Neural cell (in vitro differentiated cells): ENCODE data around the gene APLF. TPM values are rescaled to one million over a fixed set of nuclear protein-coding genes. Genes with fewer than 3 reads are reported as not detected.

Experiments
- H2AFZ ChIP-seq: fragments of 200-600, 300-800 bp; sonication (generic), shearing (Covaris generic); 2 replicates; pipeline ENCODE4 v1.6.0; 2014; ENCODE audit warnings: low read depth, mild to moderate bottlenecking, antibody characterized with exemption, low read length, moderate library complexity
- H3F3A ChIP-seq: fragments of 200-600 bp; shearing (Covaris generic); 2 replicates; pipeline ENCODE4 v1.6.1; 2016; ENCODE audit warnings: mild to moderate bottlenecking, moderate library complexity, mixed read lengths, antibody characterized with exemption, low read length; ENCODE audit not compliant: insufficient read depth, poor library complexity, severe bottlenecking
- H3K27ac ChIP-seq: fragments of 200-600, 300-800 bp; sonication (generic), shearing (Covaris generic); 2 replicates; pipeline ENCODE4 v1.5.1; 2014; ENCODE audit warnings: mild to moderate bottlenecking, low read length, moderate library complexity
- H3K27me3 ChIP-seq: fragments of 300-800, 200-600 bp; sonication (generic), shearing (Covaris generic); 2 replicates; pipeline ENCODE4 v1.6.0; 2014; ENCODE audit warnings: mild to moderate bottlenecking, low read depth, low read length, moderate library complexity; ENCODE audit not compliant: insufficient read depth
- H3K36me3 ChIP-seq: fragments of 300-800, 200-600 bp; sonication (generic), shearing (Covaris generic); 2 replicates; pipeline ENCODE4 v1.5.1; 2014; ENCODE audit warnings: mild to moderate bottlenecking, antibody characterized with exemption, low read length, moderate library complexity; ENCODE audit not compliant: insufficient read depth
- H3K4me2 ChIP-seq: fragments of 300-800, 200-600 bp; sonication (generic), shearing (Covaris generic); 2 replicates; pipeline ENCODE4 v1.6.0; 2014; ENCODE audit warnings: mild to moderate bottlenecking, low read length
- H3K4me3 ChIP-seq: fragments of 300-800, 200-600 bp; sonication (generic), shearing (Covaris generic); 2 replicates; pipeline ENCODE4 v1.5.1; 2014; ENCODE audit warnings: mild to moderate bottlenecking, low read length, moderate library complexity
- H3K79me2 ChIP-seq: fragments of 200-600 bp; shearing (Covaris generic); replicated peaks from 2 replicates; pipeline ENCODE4 v1.6.0; 2014; ENCODE audit warnings: mild to moderate bottlenecking, low read length, moderate library complexity; ENCODE audit not compliant: insufficient read depth
- H3K9ac ChIP-seq: fragments of 300-800, 200-600 bp; sonication (generic), shearing (Covaris generic); 2 replicates; pipeline ENCODE4 v1.6.1; 2016; ENCODE audit warnings: mild to moderate bottlenecking, low read length, mixed read lengths
- H3K9me2 ChIP-seq: fragments of 200-600 bp; shearing (Covaris generic); 2 replicates; pipeline ENCODE4 v1.6.1; 2016; ENCODE audit warnings: mild to moderate bottlenecking, low read length, mixed read lengths; ENCODE audit not compliant: insufficient read depth
- H3K9me3 ChIP-seq: fragments of 200-600, 300-800 bp; sonication (generic), shearing (Covaris generic); 2 replicates; pipeline ENCODE4 v1.6.1; 2016; ENCODE audit warnings: mild to moderate bottlenecking, mixed run types, low read length, moderate library complexity, mixed read lengths
- H4K20me1 ChIP-seq: fragments of 200-600 bp; shearing (Covaris generic); 2 replicates; pipeline ENCODE4 v1.6.1; 2016; ENCODE audit warnings: mild to moderate bottlenecking, mixed run types; ENCODE audit not compliant: insufficient read depth
- EP300 ChIP-seq: fragments of 450-650 bp; conservative IDR thresholded peaks from 2 replicates; pipeline ENCODE4 v1.6.1; 2014; ENCODE audit warnings: antibody characterized with exemption, mild to moderate bottlenecking, moderate library complexity; ENCODE audit not compliant: poor library complexity, severe bottlenecking
- EZH2 ChIP-seq: fragments of 200-600, 300-800 bp; shearing (Covaris generic), sonication (generic); IDR thresholded peaks from 2 replicates; pipeline ENCODE4 v1.6.1; 2014; ENCODE audit warnings: antibody characterized with exemption, low read length, borderline replicate concordance, mild to moderate bottlenecking; ENCODE audit not compliant: insufficient read depth, poor library complexity, severe bottlenecking
- MXI1 ChIP-seq: fragments of 450-650 bp; conservative IDR thresholded peaks from 2 replicates; pipeline ENCODE4 v1.6.1; 2014; ENCODE audit warnings: antibody characterized with exemption, mild to moderate bottlenecking; ENCODE audit not compliant: poor library complexity, severe bottlenecking
- POLR2AphosphoS5 ChIP-seq: IDR thresholded peaks from 2 replicates; pipeline ENCODE4 v1.6.1; 2012
- RAD21 ChIP-seq: fragments of 450-650 bp; conservative IDR thresholded peaks from 2 replicates; pipeline ENCODE4 v1.6.1; 2014; ENCODE audit warnings: antibody characterized with exemption, mild to moderate bottlenecking, moderate library complexity
- SMC3 ChIP-seq: fragments of 450-650 bp; conservative IDR thresholded peaks from 2 replicates; pipeline ENCODE4 v1.6.1; 2014; ENCODE audit warnings: antibody characterized with exemption, mild to moderate bottlenecking, moderate library complexity; ENCODE audit not compliant: poor library complexity
- TAF1 ChIP-seq: IDR thresholded peaks from 2 replicates; pipeline ENCODE4 v1.6.1; 2012; ENCODE audit warnings: low read depth
- polyA plus RNA-seq: library from polyadenylated mRNA; depleted of rRNA; stranded (reverse); fragments of >200 nt; gene quantifications from 2 replicates; pipeline ENCODE4 v1.2.3, GENCODE V29; 2014
- TF ChIP-seq, protein P1 (sequence below): IDR thresholded peaks from 2 replicates; pipeline ENCODE4 v1.6.1; 2012; ENCODE audit warnings: borderline replicate concordance
- TF ChIP-seq, protein P2 (sequence below): fragments of 450-650 bp; IDR thresholded peaks from 2 replicates; pipeline ENCODE4 v1.5.1; 2014; ENCODE audit warnings: antibody characterized with exemption, mild to moderate bottlenecking, moderate library complexity; ENCODE audit not compliant: poor library complexity, severe bottlenecking

The APLF gene
- polyA plus RNA-seq, 1 donor from 2014 or later = 0.45 TPM

DNA sequence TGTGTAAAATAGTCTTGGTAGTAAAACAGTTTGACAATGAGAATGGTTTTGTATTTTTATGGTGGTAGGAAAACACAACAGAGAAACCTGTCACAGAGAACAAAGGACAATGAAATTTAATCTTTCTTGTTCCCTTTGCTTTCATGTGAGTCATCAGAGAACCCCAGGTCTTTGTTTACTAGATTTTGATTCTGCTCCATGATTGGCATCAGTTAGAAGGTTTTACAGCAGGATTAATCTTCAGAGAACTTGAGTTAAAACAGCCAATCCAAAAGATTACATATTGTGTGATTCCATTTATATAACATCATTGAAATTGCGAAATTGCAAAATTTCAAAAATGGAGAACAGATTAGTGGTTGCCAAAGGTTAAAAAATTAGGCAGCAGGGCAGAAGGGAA is 2.5 kb downstream of the APLF start:
- Histone ChIP-seq H3K9ac (no peak overlapping the region), H3F3A (no peaks in the 10 kb centered on the region), H4K20me1 (no peaks in the 10 kb centered on the region), H3K9me2 (no peaks in the 10 kb centered on the region), H3K9me3 (no peaks in the 10 kb centered on the region), H3K27ac (no peak overlapping the region), H2AFZ (no peak overlapping the region), H3K27me3 (no peaks in the 10 kb centered on the region), H3K4me3 (no peak overlapping the region), H3K79me2 (no peaks in the 10 kb centered on the region), H3K4me2 (no peak overlapping the region), H3K36me3 (no peaks in the 10 kb centered on the region)
- TF ChIP-seq SMC3 (no peak), TAF1 (no peak), MXI1 (no peak), POLR2AphosphoS5 (no peak), RAD21 (no peak), EP300 (no peak)
- TF ChIP-seq, protein P1, sequence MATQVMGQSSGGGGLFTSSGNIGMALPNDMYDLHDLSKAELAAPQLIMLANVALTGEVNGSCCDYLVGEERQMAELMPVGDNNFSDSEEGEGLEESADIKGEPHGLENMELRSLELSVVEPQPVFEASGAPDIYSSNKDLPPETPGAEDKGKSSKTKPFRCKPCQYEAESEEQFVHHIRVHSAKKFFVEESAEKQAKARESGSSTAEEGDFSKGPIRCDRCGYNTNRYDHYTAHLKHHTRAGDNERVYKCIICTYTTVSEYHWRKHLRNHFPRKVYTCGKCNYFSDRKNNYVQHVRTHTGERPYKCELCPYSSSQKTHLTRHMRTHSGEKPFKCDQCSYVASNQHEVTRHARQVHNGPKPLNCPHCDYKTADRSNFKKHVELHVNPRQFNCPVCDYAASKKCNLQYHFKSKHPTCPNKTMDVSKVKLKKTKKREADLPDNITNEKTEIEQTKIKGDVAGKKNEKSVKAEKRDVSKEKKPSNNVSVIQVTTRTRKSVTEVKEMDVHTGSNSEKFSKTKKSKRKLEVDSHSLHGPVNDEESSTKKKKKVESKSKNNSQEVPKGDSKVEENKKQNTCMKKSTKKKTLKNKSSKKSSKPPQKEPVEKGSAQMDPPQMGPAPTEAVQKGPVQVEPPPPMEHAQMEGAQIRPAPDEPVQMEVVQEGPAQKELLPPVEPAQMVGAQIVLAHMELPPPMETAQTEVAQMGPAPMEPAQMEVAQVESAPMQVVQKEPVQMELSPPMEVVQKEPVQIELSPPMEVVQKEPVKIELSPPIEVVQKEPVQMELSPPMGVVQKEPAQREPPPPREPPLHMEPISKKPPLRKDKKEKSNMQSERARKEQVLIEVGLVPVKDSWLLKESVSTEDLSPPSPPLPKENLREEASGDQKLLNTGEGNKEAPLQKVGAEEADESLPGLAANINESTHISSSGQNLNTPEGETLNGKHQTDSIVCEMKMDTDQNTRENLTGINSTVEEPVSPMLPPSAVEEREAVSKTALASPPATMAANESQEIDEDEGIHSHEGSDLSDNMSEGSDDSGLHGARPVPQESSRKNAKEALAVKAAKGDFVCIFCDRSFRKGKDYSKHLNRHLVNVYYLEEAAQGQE = no peak
- TF ChIP-seq, protein P2, sequence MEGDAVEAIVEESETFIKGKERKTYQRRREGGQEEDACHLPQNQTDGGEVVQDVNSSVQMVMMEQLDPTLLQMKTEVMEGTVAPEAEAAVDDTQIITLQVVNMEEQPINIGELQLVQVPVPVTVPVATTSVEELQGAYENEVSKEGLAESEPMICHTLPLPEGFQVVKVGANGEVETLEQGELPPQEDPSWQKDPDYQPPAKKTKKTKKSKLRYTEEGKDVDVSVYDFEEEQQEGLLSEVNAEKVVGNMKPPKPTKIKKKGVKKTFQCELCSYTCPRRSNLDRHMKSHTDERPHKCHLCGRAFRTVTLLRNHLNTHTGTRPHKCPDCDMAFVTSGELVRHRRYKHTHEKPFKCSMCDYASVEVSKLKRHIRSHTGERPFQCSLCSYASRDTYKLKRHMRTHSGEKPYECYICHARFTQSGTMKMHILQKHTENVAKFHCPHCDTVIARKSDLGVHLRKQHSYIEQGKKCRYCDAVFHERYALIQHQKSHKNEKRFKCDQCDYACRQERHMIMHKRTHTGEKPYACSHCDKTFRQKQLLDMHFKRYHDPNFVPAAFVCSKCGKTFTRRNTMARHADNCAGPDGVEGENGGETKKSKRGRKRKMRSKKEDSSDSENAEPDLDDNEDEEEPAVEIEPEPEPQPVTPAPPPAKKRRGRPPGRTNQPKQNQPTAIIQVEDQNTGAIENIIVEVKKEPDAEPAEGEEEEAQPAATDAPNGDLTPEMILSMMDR = no peak

DNA sequence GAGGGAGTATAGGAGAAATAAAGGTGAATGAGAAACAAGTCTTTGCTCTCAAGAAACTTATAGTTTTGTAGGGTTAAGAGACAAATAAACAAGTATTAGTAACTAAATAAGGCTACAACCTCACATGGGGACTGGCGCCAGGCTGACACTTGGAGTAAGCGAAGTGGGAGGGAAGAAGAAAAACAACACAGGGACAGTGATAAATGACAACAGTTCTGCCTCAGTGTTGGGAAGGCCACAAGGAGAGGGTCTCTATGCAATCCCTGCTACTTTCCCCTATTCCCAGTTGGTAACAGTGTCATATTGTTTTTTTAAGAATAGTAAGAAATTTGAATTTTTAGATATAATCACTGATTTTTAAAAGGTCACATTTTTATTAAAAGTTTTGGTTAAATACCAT is 4.0 kb downstream of the APLF start:
- Histone ChIP-seq H3K4me2 (no peak overlapping the region), H3F3A (no peaks in the 10 kb centered on the region), H3K27me3 (no peaks in the 10 kb centered on the region), H3K4me3 (no peak overlapping the region), H3K9me2 (no peaks in the 10 kb centered on the region), H3K27ac (no peak overlapping the region), H3K79me2 (no peaks in the 10 kb centered on the region), H3K9me3 (no peaks in the 10 kb centered on the region), H3K36me3 (no peaks in the 10 kb centered on the region), H4K20me1 (no peaks in the 10 kb centered on the region), H3K9ac (no peak overlapping the region), H2AFZ (no peak overlapping the region)
- TF ChIP-seq EZH2 = no peak
- no peak for TF ChIP-seq RAD21
- TF ChIP-seq POLR2AphosphoS5 = no peak
- TF ChIP-seq EP300 = no peak
- TF ChIP-seq MXI1 = no peak
- TF ChIP-seq, protein P1 = no peak
- TF ChIP-seq, protein P2 = no peak
- TF ChIP-seq TAF1 = no peak
- TF ChIP-seq SMC3 = no peak
